ENCODE data around the gene MARCHF6. TPM values are rescaled to one million over a fixed set of nuclear protein-coding genes. Genes with fewer than 3 reads are reported as not detected.
A peak's percentile ranks its signal among the peaks of the same experiment; 100 is the strongest.

MARCHF6 gene
- total and polyA plus RNA-seq, 4 donors, result 35.4 to 185 (median 105) TPM

- H3K27ac ChIP-seq (ENCODE audit: low read depth in 1 of 2, low read length in 1 of 2), result no peak overlapping the region
- no peaks in the 10 kb centered on the region for H3K9me3 ChIP-seq (ENCODE audit: control insufficient read depth in 4 of 4, insufficient read depth in 3 of 4, low read length in 3 of 4)
- ATAC-seq (ENCODE audit: insufficient read depth, low FRiP score), result no peak
- H3K9ac ChIP-seq (ENCODE audit: insufficient read depth in 1 of 2, low read length in 2 of 2), result no peak overlapping the region
- DNase-seq, result no peak
- H3K27me3 ChIP-seq (ENCODE audit: control insufficient read depth in 3 of 3, insufficient read depth in 3 of 3, low read length in 2 of 3), result no peaks in the 10 kb centered on the region
- TF ChIP-seq CTCF (IDR thresholded peaks at IDR 0.05; ENCODE audit: control extremely low read depth, extremely low read depth), result no peak
- H3K36me3 ChIP-seq (ENCODE audit: control insufficient read depth in 4 of 4, insufficient read depth in 4 of 4, low read length in 4 of 4), result no peaks in the 10 kb centered on the region
- 82 to 88% methylated on average over 9 of the region's 9 CpGs for WGBS, 2 donors
- peaks cover 0 to 4% (median 0%) of the 10 kb centered on the region in 5 donors for H3K4me1 ChIP-seq (ENCODE audit: control insufficient read depth in 5 of 5, insufficient read depth in 5 of 5, low read length in 5 of 5)
- H3K4me3 ChIP-seq, result no peak overlapping the region
Measured at GRCh38 chr5:10321882-10322281, 31.6 kb upstream of the MARCHF6 start.

- Histone ChIP-seq H3K9ac (ENCODE audit: insufficient read depth in 1 of 2, low read length in 2 of 2) (no peak overlapping the region), H3K4me3 (no peak overlapping the region), H3K27ac (ENCODE audit: low read depth in 1 of 2, low read length in 1 of 2) (no peak overlapping the region), H3K9me3 (ENCODE audit: control insufficient read depth in 4 of 4, insufficient read depth in 3 of 4, low read length in 3 of 4) (no peaks in the 10 kb centered on the region), H3K27me3 (ENCODE audit: control insufficient read depth in 3 of 3, insufficient read depth in 3 of 3, low read length in 2 of 3) (no peaks in the 10 kb centered on the region), H3K36me3 (ENCODE audit: control insufficient read depth in 4 of 4, insufficient read depth in 4 of 4, low read length in 4 of 4) (no peaks in the 10 kb centered on the region), H3K4me1 (ENCODE audit: control insufficient read depth in 5 of 5, insufficient read depth in 5 of 5, low read length in 5 of 5) (peaks cover 0 to 4% (median 2%) of the 10 kb centered on the region in 5 donors)
- 77 to 80% methylated on average over 6 of the region's 6 CpGs for WGBS, 2 donors
- no peak for TF ChIP-seq CTCF (IDR thresholded peaks at IDR 0.05; ENCODE audit: control extremely low read depth, extremely low read depth)
- no peak for DNase-seq
- no peak for ATAC-seq (ENCODE audit: insufficient read depth, low FRiP score)
Measured at GRCh38 chr5:10323588-10324488, 29.7 kb upstream of the MARCHF6 start.

- Histone ChIP-seq H3K27ac (ENCODE audit: low read depth in 1 of 2, low read length in 1 of 2) (peak overlapping the region in 1 of 2 donors; percentile 26), H3K27me3 (ENCODE audit: control insufficient read depth in 3 of 3, insufficient read depth in 3 of 3, low read length in 2 of 3) (no peaks in the 10 kb centered on the region), H3K9ac (ENCODE audit: insufficient read depth in 1 of 2, low read length in 2 of 2) (no peak overlapping the region), H3K4me1 (ENCODE audit: control insufficient read depth in 5 of 5, insufficient read depth in 5 of 5, low read length in 5 of 5) (peaks cover 0 to 11% (median 8%) of the 10 kb centered on the region in 5 donors), H3K9me3 (ENCODE audit: control insufficient read depth in 4 of 4, insufficient read depth in 3 of 4, low read length in 3 of 4) (no peaks in the 10 kb centered on the region), H3K4me3 (no peak overlapping the region), H3K36me3 (ENCODE audit: control insufficient read depth in 4 of 4, insufficient read depth in 4 of 4, low read length in 4 of 4) (no peaks in the 10 kb centered on the region)
- ATAC-seq (ENCODE audit: insufficient read depth, low FRiP score) (no peak), DNase-seq (no peak)
- WGBS, 2 donors, result 80 to 86% methylated on average over 6 of the region's 6 CpGs
- no peak for TF ChIP-seq CTCF (IDR thresholded peaks at IDR 0.05; ENCODE audit: control extremely low read depth, extremely low read depth)
Measured at GRCh38 chr5:10324518-10325370, 28.8 kb upstream of the MARCHF6 start.
